MCF 10A (cell line): Measurements from ENCODE around the gene FLRT2. TPM values are rescaled to one million over a fixed set of nuclear protein-coding genes. Genes with fewer than 3 reads are reported as not detected.

Experiments
- BruUV-seq: library from RNA; stranded (reverse); fragments of 400-500 nt; replicated peaks from 2 replicates; lab custom pipeline; 2021; lab: Mats Ljungman, UMichigan
- CTCF ChIA-PET: fragments of 300-600 bp; sonication (Branson Sonifier 250); formaldehyde crosslinking; extraction: SDS; loops from one replicate; lab custom pipeline; 2021; ENCODE audit warnings: antibody characterized with exemption, inconsistent platforms; lab: Yijun Ruan, JAX
- POLR2A ChIA-PET: fragments of 300-600, 350-650 bp; sonication (Branson Sonifier 250); formaldehyde crosslinking; extraction: SDS; loops from one replicate; lab custom pipeline; 2020; ENCODE audit warnings: antibody characterized with exemption, inconsistent platforms; lab: Yijun Ruan, JAX
- DNase-seq: peaks from one replicate; pipeline ENCODE4 v3.0.0-alpha.2; 2018; ENCODE audit not compliant: unreplicated experiment
- H3K27ac Mint-ChIP-seq: one replicate; pipeline ENCODE4 v1.8.0; 2022; ENCODE audit warnings: mild to moderate bottlenecking, low read depth, mixed read lengths; ENCODE audit not compliant: unreplicated experiment
- H3K27me3 Mint-ChIP-seq: one replicate; pipeline ENCODE4 v1.8.0; 2022; ENCODE audit warnings: mixed read lengths; ENCODE audit not compliant: insufficient read depth, unreplicated experiment
- H3K36me3 Mint-ChIP-seq: one replicate; pipeline ENCODE4 v1.8.0; 2022; ENCODE audit warnings: mild to moderate bottlenecking, moderate library complexity, mixed read lengths; ENCODE audit not compliant: insufficient read depth, unreplicated experiment
- H3K4me1 Mint-ChIP-seq: one replicate; pipeline ENCODE4 v1.8.0; 2022; ENCODE audit warnings: mixed read lengths; ENCODE audit not compliant: insufficient read depth, unreplicated experiment
- H3K4me3 Mint-ChIP-seq: one replicate; pipeline ENCODE4 v1.8.0; 2022; ENCODE audit warnings: mild to moderate bottlenecking, moderate library complexity, mixed read lengths; ENCODE audit not compliant: unreplicated experiment
- H3K9me3 Mint-ChIP-seq: one replicate; pipeline ENCODE4 v1.8.0; 2022; ENCODE audit warnings: mixed read lengths; ENCODE audit not compliant: unreplicated experiment
- CTCF ChIP-seq: fragments of 200-600 bp; IDR thresholded peaks from one replicate; pipeline ENCODE4 v1.8.0; 2022; ENCODE audit warnings: antibody characterized with exemption, mild to moderate bottlenecking; ENCODE audit not compliant: unreplicated experiment
- intact Hi-C: fragments of 100-400 bp; cut with micrococcal nuclease; formaldehyde crosslinking; loops from 2 replicates; pipeline ENCODE4 v1.14.1; 2022
- total RNA-seq: library from RNA; stranded (reverse); gene quantifications from 2 replicates; pipeline ENCODE4 v1.2.3, GENCODE V29; 2022

FLRT2 gene
- total RNA-seq, 1 experiment from 2014 or later = 153 TPM

- peaks cover 18% of the 10 kb centered on the region for H3K4me1 Mint-ChIP-seq
- no peak overlapping the region for H3K27ac Mint-ChIP-seq
- ChIA-PET CTCF (interaction anchor here (0.7 to 0.8 kb wide), 2 partner anchors 72 to 90 kb away, joined by 3 to 4 read pairs; no protein-coding TSS in a partner anchor), POLR2A (no interaction called here)
- no peak for TF ChIP-seq CTCF
- BruUV-seq = no TSS peak
- peaks cover 44% of the 10 kb centered on the region for H3K36me3 Mint-ChIP-seq
- no peaks in the 10 kb centered on the region for H3K27me3 Mint-ChIP-seq
- no peak for DNase-seq
- intact Hi-C loops = no loop called here
- no peak overlapping the region for H3K4me3 Mint-ChIP-seq
- no peaks in the 10 kb centered on the region for H3K9me3 Mint-ChIP-seq
Observed at GRCh38 chr14:85562630-85563029, 32.7 kb downstream of the FLRT2 start.

- Mint-ChIP-seq H3K4me1 (peaks cover 18% of the 10 kb centered on the region), H3K4me3 (no peak overlapping the region), H3K36me3 (peaks cover 40% of the 10 kb centered on the region), H3K27ac (peak overlapping the region; percentile 94), H3K27me3 (no peaks in the 10 kb centered on the region), H3K9me3 (no peaks in the 10 kb centered on the region)
- TF ChIP-seq CTCF = no peak
- CTCF ChIA-PET = interaction anchor here (0.6 to 1.2 kb wide), 5 partner anchors 31 to 1338 kb away, joined by 3 read pairs; no protein-coding TSS in a partner anchor
- no TSS peak for BruUV-seq
- DNase-seq = no peak
- intact Hi-C loops = no loop called here
- POLR2A ChIA-PET = interaction anchor here (0.6 to 1.4 kb wide), 3 partner anchors 11 to 31 kb away, joined by 3 to 5 read pairs (median 3); no protein-coding TSS in a partner anchor
Observed at GRCh38 chr14:85564841-85565527, 35.0 kb downstream of the FLRT2 start.

- H3K27ac Mint-ChIP-seq = peak overlapping the region; percentile 94
Observed at GRCh38 chr14:85565862-85566296, 35.9 kb downstream of the FLRT2 start.

More at GRCh38 chr14:85565862-85566296, 35.9 kb downstream of the FLRT2 start:
- POLR2A ChIA-PET = interaction anchor here (1.1 to 2.7 kb wide), 5 partner anchors 9 to 33 kb away, joined by 3 to 11 read pairs (median 9); no protein-coding TSS in a partner anchor
- no TSS peak for BruUV-seq
- H3K4me1 Mint-ChIP-seq = peaks cover 18% of the 10 kb centered on the region
- peak overlapping the region; percentile 35 for H3K4me3 Mint-ChIP-seq
- H3K36me3 Mint-ChIP-seq = peaks cover 34% of the 10 kb centered on the region
- DNase-seq = peak; percentile 86
- no peak for TF ChIP-seq CTCF
- intact Hi-C loops = no loop called here
- H3K27me3 Mint-ChIP-seq = no peaks in the 10 kb centered on the region
- CTCF ChIA-PET = interaction anchor here (0.6 to 1.0 kb wide), 2 partner anchors 32 to 33 kb away, joined by 3 read pairs; no protein-coding TSS in a partner anchor
- no peaks in the 10 kb centered on the region for H3K9me3 Mint-ChIP-seq
